GM19238 (cell line): ENCODE results near the gene PRPF8.
A peak's percentile ranks its signal among the peaks of the same experiment; 100 is the strongest.
"Not testable (repeated sequence)": the region's sequence is repeated elsewhere in the genome, so short reads cannot be mapped to it uniquely, and the experiment has no call there.

ENCODE experiments used
- DNase-seq: peaks from one replicate; pipeline ENCODE4 v3.0.0; 2011; ENCODE audit warnings: low spot score; ENCODE audit not compliant: insufficient read length

PRPF8 gene

GRCh38 chr17:1684378-1685189 is at the start of gene PRPF8:
Gene PRPF8 (minus strand): TSS chr17:1684867. CDS start chr17:1684571, 296 bp downstream.
- peak; percentile 100 for DNase-seq

- no peak for DNase-seq
These were observed 49.1 kb upstream of the PRPF8 start for GRCh38 chr17:1733759-1734158.

- no peak for DNase-seq
These were observed 48.2 kb upstream of the PRPF8 start for GRCh38 chr17:1732833-1733321.

GRCh38 chr17:1732241-1732832 is 47.7 kb upstream of the PRPF8 start:
- no peak for DNase-seq

- DNase-seq = no peak
These were observed 46.5 kb upstream of the PRPF8 start for GRCh38 chr17:1731194-1731506.

GRCh38 chr17:1730326-1731193 is 45.9 kb upstream of the PRPF8 start:
- DNase-seq = no peak

GRCh38 chr17:1729966-1730325 is 45.3 kb upstream of the PRPF8 start:
- no peak for DNase-seq

GRCh38 chr17:1727876-1728630 is 43.4 kb upstream of the PRPF8 start:
- DNase-seq = no peak

- DNase-seq = no peak
These were observed 42.7 kb upstream of the PRPF8 start for GRCh38 chr17:1727258-1727789.

GRCh38 chr17:1726626-1727257 is 42.1 kb upstream of the PRPF8 start:
- DNase-seq = no peak

GRCh38 chr17:1725642-1726511 is 41.2 kb upstream of the PRPF8 start:
- no peak for DNase-seq

GRCh38 chr17:1724869-1725641 is 40.4 kb upstream of the PRPF8 start:
- peak; percentile 29 for DNase-seq

- peak; percentile 93 for DNase-seq
These were observed 39.7 kb upstream of the PRPF8 start, which contains the start of gene WDR81 for GRCh38 chr17:1724351-1724868. Gene WDR81 (plus strand): TSS chr17:1724704. CDS start chr17:1724960, 256 bp downstream.

GRCh38 chr17:1722022-1722421 is 37.4 kb upstream of the PRPF8 start:
- DNase-seq = not testable (repeated sequence)

GRCh38 chr17:1720856-1721386 is 36.3 kb upstream of the PRPF8 start:
- DNase-seq = no peak

- no peak for DNase-seq
These were observed 33.9 kb upstream of the PRPF8 start for GRCh38 chr17:1718362-1719165.
